Mesothelial cell of epicardium (in vitro differentiated cells): ENCODE data around the gene MAST4. TPM values are rescaled to one million over a fixed set of nuclear protein-coding genes. Genes with fewer than 3 reads are reported as not detected.

ENCODE experiments used
- DNase-seq, 2 experiments: peaks; one replicate each; pipeline ENCODE4 v3.0.0; 2021; ENCODE audit warnings: low spot score in 2 of 2; ENCODE audit not compliant: unreplicated experiment in 2 of 2
- H3K27ac Mint-ChIP-seq: 2 replicates; pipeline ENCODE4 v1.8.0; 2021; ENCODE audit warnings: mixed read lengths
- H3K27me3 Mint-ChIP-seq: 2 replicates; pipeline ENCODE4 v1.8.0; 2021; ENCODE audit warnings: low read depth, mixed read lengths
- H3K36me3 Mint-ChIP-seq: 2 replicates; pipeline ENCODE4 v1.8.0; 2021; ENCODE audit warnings: mixed read lengths
- H3K4me1 Mint-ChIP-seq: 2 replicates; pipeline ENCODE4 v1.8.0; 2021; ENCODE audit warnings: mixed read lengths
- H3K4me3 Mint-ChIP-seq: 2 replicates; pipeline ENCODE4 v1.8.0; 2021; ENCODE audit warnings: mild to moderate bottlenecking, moderate library complexity, mixed read lengths
- H3K9me3 Mint-ChIP-seq: 2 replicates; pipeline ENCODE4 v1.8.0; 2021; ENCODE audit warnings: mixed read lengths
- total RNA-seq: library from RNA; stranded (reverse); gene quantifications from 3 replicates; pipeline ENCODE4 v1.2.1, GENCODE V29; 2021
- TF ChIP-seq, protein P1 (sequence below): fragments of 200-600 bp; sonication (generic); IDR thresholded peaks from one replicate; pipeline ENCODE4 v1.5.0; 2021; ENCODE audit warnings: antibody characterized with exemption; ENCODE audit not compliant: unreplicated experiment

The MAST4 gene
- total RNA-seq, 1 donor from 2014 or later, result 29.8 TPM

- no peak for DNase-seq
- H3K4me3 Mint-ChIP-seq, result no peak overlapping the region
- no peaks in the 10 kb centered on the region for H3K27me3 Mint-ChIP-seq
- TF ChIP-seq, protein P1, sequence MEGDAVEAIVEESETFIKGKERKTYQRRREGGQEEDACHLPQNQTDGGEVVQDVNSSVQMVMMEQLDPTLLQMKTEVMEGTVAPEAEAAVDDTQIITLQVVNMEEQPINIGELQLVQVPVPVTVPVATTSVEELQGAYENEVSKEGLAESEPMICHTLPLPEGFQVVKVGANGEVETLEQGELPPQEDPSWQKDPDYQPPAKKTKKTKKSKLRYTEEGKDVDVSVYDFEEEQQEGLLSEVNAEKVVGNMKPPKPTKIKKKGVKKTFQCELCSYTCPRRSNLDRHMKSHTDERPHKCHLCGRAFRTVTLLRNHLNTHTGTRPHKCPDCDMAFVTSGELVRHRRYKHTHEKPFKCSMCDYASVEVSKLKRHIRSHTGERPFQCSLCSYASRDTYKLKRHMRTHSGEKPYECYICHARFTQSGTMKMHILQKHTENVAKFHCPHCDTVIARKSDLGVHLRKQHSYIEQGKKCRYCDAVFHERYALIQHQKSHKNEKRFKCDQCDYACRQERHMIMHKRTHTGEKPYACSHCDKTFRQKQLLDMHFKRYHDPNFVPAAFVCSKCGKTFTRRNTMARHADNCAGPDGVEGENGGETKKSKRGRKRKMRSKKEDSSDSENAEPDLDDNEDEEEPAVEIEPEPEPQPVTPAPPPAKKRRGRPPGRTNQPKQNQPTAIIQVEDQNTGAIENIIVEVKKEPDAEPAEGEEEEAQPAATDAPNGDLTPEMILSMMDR, result no peak
- H3K27ac Mint-ChIP-seq, result no peak overlapping the region
- no peaks in the 10 kb centered on the region for H3K9me3 Mint-ChIP-seq
- H3K36me3 Mint-ChIP-seq, result no peaks in the 10 kb centered on the region
- no peaks in the 10 kb centered on the region for H3K4me1 Mint-ChIP-seq
Observed at GRCh38 chr5:66923922-66924321, 327.7 kb downstream of the MAST4 start.

DNA sequence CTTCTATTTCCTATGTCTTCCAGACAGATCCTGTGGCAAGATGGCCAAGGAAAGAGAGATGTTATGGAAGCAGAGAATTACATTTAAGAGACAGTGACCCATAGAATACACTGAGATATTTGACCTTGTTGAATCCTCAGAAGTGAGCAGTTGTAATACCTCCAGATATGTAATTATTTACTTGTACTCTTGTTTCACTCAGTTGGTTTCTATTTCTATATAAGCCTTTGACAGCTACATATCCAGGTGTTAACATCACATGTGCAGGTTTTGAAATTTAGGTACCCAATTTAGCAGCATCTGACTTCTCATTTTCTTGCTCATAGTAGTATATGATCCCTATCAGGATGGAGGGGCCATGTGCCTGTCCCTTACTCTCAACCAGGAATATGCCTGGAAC lies 330.9 kb downstream of the MAST4 start:
- H3K4me3 Mint-ChIP-seq, result no peak overlapping the region
- H3K27me3 Mint-ChIP-seq, result no peaks in the 10 kb centered on the region
- no peaks in the 10 kb centered on the region for H3K36me3 Mint-ChIP-seq
- no peak for DNase-seq
- H3K4me1 Mint-ChIP-seq, result no peaks in the 10 kb centered on the region
- H3K27ac Mint-ChIP-seq, result no peak overlapping the region
- TF ChIP-seq, protein P1, result no peak
- H3K9me3 Mint-ChIP-seq, result no peaks in the 10 kb centered on the region

DNA sequence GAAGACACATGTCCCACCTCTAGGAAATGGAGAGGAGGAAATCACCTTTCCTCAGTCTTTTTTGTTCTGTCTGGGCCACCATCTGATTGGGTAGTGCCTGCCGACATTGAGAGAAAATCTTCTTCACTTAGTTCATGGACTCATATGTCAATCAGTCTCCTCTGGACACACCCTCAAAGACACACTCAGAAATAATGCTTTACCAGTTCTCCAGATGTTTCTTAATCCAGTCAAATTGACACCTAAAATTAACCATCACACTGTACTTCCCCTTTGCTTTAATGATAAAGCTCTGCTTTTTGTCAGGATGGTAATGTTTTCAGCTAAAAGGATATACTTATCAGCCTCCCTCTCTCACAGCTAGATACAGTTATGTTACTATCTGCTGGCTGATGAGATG lies 333.1 kb downstream of the MAST4 start:
- Mint-ChIP-seq H3K27me3 (no peaks in the 10 kb centered on the region), H3K9me3 (no peaks in the 10 kb centered on the region), H3K4me3 (no peak overlapping the region), H3K4me1 (no peaks in the 10 kb centered on the region), H3K36me3 (no peaks in the 10 kb centered on the region), H3K27ac (no peak overlapping the region)
- TF ChIP-seq, protein P1, result no peak
- DNase-seq, result no peak

- DNase-seq, result no peak
- Mint-ChIP-seq H3K36me3 (no peaks in the 10 kb centered on the region), H3K27ac (no peak overlapping the region), H3K4me3 (no peak overlapping the region), H3K9me3 (no peaks in the 10 kb centered on the region), H3K27me3 (no peaks in the 10 kb centered on the region), H3K4me1 (no peaks in the 10 kb centered on the region)
- TF ChIP-seq, protein P1, result no peak
Observed at GRCh38 chr5:66929995-66930394, 333.8 kb downstream of the MAST4 start.

GRCh38 chr5:66931651-66932050 lies 335.5 kb downstream of the MAST4 start:
- Mint-ChIP-seq H3K36me3 (no peaks in the 10 kb centered on the region), H3K27me3 (no peaks in the 10 kb centered on the region), H3K9me3 (no peaks in the 10 kb centered on the region), H3K4me3 (no peak overlapping the region), H3K27ac (no peak overlapping the region), H3K4me1 (no peaks in the 10 kb centered on the region)
- no peak for DNase-seq
- TF ChIP-seq, protein P1, result no peak

- H3K4me3 Mint-ChIP-seq, result no peak overlapping the region
- no peaks in the 10 kb centered on the region for H3K4me1 Mint-ChIP-seq
- no peak overlapping the region for H3K27ac Mint-ChIP-seq
- no peaks in the 10 kb centered on the region for H3K36me3 Mint-ChIP-seq
- no peaks in the 10 kb centered on the region for H3K9me3 Mint-ChIP-seq
- TF ChIP-seq, protein P1, result no peak
- DNase-seq, result no peak
- H3K27me3 Mint-ChIP-seq, result no peaks in the 10 kb centered on the region
Observed at GRCh38 chr5:66932457-66932856, 336.3 kb downstream of the MAST4 start.
